GM21390 (cell line): ENCODE data around the gene RNF213.
"Not testable (repeated sequence)": the region's sequence is repeated elsewhere in the genome, so short reads cannot be mapped to it uniquely, and the experiment has no call there.

ENCODE experiments used
- ATAC-seq: cut with Tn5 transposase; IDR thresholded peaks from one replicate; pipeline ENCODE4 v1.9.1; 2021; ENCODE audit not compliant: unreplicated experiment

RNF213 gene

GRCh38 chr17:80316927-80317705 is 56.5 kb downstream of the RNF213 start:
- ATAC-seq = no peak

DNA sequence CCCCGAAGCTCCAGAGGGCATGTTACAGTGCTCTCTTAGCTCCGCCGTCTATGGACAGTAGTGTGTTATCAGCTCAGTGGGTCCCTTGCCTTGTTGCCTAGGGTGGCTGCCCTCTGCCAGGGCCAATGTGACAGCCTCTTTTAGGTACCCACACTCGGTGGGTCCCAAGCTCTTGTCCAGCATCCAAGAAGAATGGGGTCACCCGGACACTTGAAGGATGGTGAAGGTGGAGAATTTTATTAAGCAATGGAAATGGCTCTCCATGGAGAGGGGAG is 57.0 kb downstream of the RNF213 start:
- ATAC-seq = no peak

GRCh38 chr17:80318166-80318565 is 57.5 kb downstream of the RNF213 start:
- ATAC-seq = no peak

DNA sequence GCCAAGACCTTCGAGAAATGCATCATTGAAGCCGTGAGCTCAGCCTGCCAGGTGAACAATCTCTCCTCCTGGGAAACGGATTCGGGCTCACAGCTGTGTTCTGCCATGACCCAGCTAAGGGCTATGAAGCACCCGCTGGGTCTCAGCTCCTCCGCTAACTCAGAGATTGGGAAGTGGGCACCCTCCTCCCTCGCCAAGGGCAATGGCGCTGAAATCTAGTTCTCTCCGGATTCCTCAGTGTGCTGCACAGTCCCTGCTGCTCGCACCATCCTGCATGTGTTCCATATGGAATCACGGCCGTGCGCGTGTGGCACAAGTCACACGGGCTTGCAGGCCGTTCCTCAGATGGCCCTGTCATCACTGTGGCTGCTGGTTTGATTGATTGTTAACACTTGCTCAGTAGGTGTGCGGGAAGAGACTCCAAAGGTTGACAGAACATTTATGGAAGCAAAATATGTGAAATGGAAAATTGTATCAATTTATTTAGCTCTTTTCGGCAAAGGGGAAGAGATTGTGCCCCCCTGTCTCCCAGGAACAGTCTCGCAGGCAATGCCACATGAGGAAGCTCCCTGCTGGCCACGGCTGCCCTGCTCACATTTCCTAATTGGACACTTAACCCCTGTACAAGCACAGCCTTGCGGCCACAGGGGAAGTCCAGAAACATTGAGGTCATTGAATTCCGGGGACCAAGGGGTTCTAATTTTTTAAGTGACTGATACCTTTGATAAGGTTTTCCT is 58.8 kb downstream of the RNF213 start:
- no peak for ATAC-seq

- no peak for ATAC-seq
Observed at GRCh38 chr17:80319999-80320344, 59.3 kb downstream of the RNF213 start.

- no peak for ATAC-seq
Observed at GRCh38 chr17:80320496-80320895, 59.8 kb downstream of the RNF213 start.

- ATAC-seq = no peak
Observed at GRCh38 chr17:80322864-80323263, 62.2 kb downstream of the RNF213 start.

- no peak for ATAC-seq
Observed at GRCh38 chr17:80323982-80324381, 63.3 kb downstream of the RNF213 start.

- no peak for ATAC-seq
Observed at GRCh38 chr17:80327518-80327917, 66.9 kb downstream of the RNF213 start.

GRCh38 chr17:80328634-80329380 is 68.2 kb downstream of the RNF213 start:
- ATAC-seq = no peak

DNA sequence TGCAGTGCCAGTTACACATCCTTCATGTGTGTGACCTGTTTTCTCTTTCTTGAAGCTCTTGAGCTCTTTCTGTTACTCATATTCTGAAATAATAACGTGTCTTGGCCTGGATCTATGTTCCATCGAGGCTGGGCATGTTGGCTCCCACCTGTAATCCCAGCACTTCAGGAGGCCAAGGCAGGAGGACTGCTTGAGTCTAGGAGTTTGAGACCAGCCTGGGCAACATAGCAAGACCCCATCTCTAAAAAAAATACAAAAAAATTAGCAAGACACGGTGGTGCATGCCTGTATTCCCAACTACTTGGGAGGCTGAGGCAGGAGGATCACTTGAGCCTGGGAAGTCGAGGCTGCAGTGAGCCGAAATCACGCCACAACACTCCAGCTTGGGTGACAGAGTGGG is 68.8 kb downstream of the RNF213 start:
- not testable (repeated sequence) for ATAC-seq

DNA sequence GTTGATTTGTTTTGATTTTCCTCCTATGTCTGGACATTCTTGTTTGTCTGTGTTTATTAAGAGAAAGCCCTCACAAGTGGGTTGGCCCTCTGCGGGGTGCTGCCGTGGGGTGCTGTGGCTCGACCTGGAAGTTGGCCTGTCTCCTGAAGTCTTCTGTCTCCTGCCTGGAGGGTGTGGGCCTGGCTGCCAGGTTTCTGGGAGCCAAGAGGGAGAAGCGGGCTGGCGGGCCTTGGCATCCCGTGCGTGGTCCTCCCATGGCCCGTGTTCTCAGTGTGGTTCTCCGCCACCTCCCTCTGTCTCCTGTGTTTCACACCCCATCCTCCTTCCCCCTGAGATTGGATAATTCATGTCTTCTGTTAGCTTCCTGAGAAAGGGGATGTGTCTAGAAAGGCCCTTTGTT is 69.6 kb downstream of the RNF213 start:
- ATAC-seq = no peak

- not testable (repeated sequence) for ATAC-seq
Observed at GRCh38 chr17:80330938-80331337, 70.3 kb downstream of the RNF213 start.

DNA sequence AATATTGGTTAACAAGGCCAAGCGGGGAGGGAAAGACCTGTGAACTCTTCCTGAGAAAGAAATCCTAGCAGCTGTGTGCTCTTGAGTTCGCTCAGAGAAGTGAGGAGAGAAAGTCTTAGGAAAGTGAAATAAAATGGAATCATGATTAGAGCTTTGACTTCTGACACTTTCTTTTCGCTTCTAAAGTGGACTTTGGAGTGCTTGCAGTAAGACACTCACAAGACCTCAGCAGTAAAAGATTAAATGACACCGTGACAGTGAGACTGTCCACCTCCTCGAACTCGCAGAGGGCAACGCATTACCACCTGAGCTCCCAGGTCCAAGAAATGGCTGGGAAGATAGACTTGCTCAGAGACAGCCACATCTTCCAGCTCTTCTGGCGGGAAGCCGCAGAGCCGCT is 71.2 kb downstream of the RNF213 start:
- no peak for ATAC-seq

DNA sequence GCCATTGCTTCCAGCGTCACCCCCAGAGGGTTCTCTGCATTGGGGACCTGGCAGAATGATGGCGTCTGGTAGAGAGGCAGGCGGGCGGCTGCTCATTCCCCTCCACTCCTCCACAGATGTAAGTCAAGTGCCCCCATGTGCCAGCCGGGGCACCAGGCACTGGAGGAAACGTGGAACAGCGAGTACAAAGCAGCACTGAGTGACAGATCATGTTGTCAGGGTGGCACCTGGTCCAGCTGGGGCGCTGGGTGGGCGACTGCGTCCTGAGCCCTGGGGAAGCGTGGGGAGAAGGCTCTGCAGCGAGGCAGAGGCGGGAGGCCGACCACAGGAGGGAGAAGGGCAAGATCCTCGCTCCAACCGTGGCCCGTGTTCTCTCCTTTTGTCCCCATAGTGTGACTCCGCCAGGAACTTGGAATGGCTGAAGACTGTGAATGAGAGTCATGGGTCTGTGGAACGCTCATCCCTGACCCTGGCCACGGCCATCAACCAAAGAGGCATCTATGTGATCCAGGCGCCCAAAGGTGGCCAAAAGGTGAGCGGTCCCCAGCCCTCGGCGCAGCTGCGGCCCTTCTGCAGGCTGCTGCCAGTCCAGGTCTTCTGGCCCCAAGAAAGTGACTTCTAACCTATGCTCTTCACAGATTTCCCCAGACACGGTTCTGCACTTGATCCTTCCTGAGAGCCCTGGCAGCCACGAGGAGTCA is 76.7 kb downstream of the RNF213 start:
- no peak for ATAC-seq

GRCh38 chr17:80339118-80339517 is 78.5 kb downstream of the RNF213 start:
- ATAC-seq = no peak

DNA sequence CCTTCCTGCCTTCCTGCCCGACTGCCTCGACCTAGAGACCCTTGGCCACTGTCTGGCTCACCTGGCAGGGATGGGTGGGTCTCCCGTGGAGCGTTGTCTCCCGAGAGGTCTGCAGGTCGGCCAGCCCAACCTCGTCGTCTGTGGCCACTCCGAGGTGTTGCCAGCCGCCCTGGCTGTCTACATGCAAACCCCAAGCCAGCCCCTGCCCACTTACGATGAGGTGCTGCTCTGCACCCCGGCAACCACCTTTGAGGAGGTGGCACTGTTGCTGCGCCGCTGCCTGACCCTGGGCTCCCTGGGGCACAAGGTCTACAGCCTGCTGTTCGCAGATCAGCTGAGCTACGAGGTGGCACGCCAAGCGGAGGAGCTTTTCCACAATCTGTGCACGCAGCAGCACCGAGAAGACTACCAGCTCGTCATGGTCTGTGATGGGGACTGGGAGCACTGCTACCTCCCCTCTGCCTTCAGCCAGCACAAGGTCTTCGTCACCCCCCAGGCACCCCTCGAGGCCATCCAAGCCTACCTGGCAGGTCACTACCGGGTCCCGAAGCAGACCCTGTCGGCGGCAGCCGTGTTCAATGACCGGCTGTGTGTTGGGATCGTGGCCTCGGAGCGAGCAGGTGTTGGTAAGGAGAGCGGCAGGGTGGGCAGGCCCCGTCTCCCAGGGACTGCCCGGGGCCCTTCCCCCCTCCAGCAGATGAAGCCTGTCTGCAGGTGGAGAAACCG is 79.2 kb downstream of the RNF213 start:
- no peak for ATAC-seq

DNA sequence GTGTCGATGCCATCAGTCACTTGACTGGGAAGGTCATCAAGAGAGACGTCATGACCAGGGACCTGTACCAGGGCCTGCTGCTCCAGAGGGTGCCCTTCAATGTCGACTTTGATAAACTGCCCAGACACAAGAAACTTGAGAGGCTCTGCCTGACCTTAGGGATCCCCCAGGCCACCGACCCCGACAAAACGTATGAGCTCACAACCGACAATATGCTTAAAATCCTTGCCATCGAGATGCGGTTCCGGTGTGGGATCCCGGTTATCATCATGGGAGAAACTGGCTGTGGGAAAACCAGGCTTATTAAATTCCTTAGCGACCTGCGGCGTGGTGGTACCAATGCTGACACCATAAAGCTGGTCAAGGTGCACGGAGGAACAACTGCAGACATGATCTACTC is 84.7 kb downstream of the RNF213 start:
- no peak for ATAC-seq

DNA sequence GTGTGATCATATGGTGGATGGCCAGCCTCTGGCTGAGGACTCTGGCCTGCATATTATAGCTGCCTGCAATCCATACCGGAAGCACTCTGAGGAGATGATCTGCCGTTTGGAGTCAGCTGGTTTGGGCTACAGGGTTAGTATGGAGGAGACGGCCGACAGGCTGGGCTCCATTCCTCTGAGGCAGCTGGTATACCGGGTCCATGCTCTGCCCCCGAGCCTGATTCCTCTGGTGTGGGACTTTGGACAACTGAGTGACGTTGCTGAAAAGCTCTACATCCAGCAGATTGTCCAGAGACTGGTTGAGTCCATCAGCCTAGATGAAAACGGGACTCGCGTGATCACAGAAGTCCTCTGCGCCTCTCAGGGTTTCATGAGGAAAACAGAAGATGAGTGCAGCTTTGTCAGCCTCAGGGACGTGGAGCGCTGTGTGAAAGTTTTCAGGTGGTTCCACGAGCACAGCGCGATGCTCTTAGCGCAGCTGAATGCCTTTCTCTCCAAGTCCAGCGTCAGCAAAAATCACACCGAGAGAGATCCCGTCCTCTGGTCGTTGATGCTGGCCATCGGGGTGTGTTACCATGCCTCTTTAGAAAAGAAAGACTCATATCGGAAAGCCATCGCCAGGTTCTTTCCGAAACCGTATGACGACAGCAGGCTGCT is 85.3 kb downstream of the RNF213 start:
- ATAC-seq = no peak

- no peak for ATAC-seq
Observed at GRCh38 chr17:80346498-80347275, 86.0 kb downstream of the RNF213 start.
